Measurements from ENCODE around the gene PLEKHM3. TPM values are rescaled to one million over a fixed set of nuclear protein-coding genes. Genes with fewer than 3 reads are reported as not detected.
"Not testable (repeated sequence)": the region's sequence is repeated elsewhere in the genome, so short reads cannot be mapped to it uniquely, and the experiment has no call there.

The PLEKHM3 gene
- total RNA-seq, 1 donor from 2014 or later: 12.5 TPM

- no peak for DNase-seq (ENCODE audit: extremely low spot score, unreplicated experiment)
- no peaks in the 10 kb centered on the region for H3K36me3 Mint-ChIP-seq (ENCODE audit: unreplicated experiment)
- H3K4me1 Mint-ChIP-seq (ENCODE audit: unreplicated experiment): no peaks in the 10 kb centered on the region
- no peak overlapping the region for H3K4me3 Mint-ChIP-seq (ENCODE audit: unreplicated experiment)
- H3K9me3 Mint-ChIP-seq (ENCODE audit: unreplicated experiment): peaks cover 4% of the 10 kb centered on the region
- no peak overlapping the region for H3K27ac Mint-ChIP-seq (ENCODE audit: unreplicated experiment)
- peaks cover 28% of the 10 kb centered on the region for H3K27me3 Mint-ChIP-seq (ENCODE audit: unreplicated experiment)
- no peak for TF ChIP-seq CTCF (IDR thresholded peaks at IDR 0.05)
Measured at GRCh38 chr2:208031608-208032019, 6.3 kb upstream of the PLEKHM3 start.

- Mint-ChIP-seq H3K4me1 (ENCODE audit: unreplicated experiment) (peaks cover 14% of the 10 kb centered on the region), H3K36me3 (ENCODE audit: unreplicated experiment) (no peaks in the 10 kb centered on the region), H3K9me3 (ENCODE audit: unreplicated experiment) (no peaks in the 10 kb centered on the region), H3K27ac (ENCODE audit: unreplicated experiment) (peak overlapping the region; percentile 94), H3K27me3 (ENCODE audit: unreplicated experiment) (peaks cover 7% of the 10 kb centered on the region), H3K4me3 (ENCODE audit: unreplicated experiment) (peak overlapping the region; percentile 92)
- no peak for TF ChIP-seq CTCF (IDR thresholded peaks at IDR 0.05)
- no peak for DNase-seq (ENCODE audit: extremely low spot score, unreplicated experiment)
Measured at GRCh38 chr2:208025814-208026184, 472 bp upstream of the PLEKHM3 start.

GRCh38 chr2:208024091-208024490, 1.2 kb downstream of the PLEKHM3 start:
- peaks cover 14% of the 10 kb centered on the region for H3K4me1 Mint-ChIP-seq (ENCODE audit: unreplicated experiment)
- DNase-seq (ENCODE audit: extremely low spot score, unreplicated experiment): no peak
- H3K9me3 Mint-ChIP-seq (ENCODE audit: unreplicated experiment): no peaks in the 10 kb centered on the region
- no peaks in the 10 kb centered on the region for H3K27me3 Mint-ChIP-seq (ENCODE audit: unreplicated experiment)
- no peak for TF ChIP-seq CTCF (IDR thresholded peaks at IDR 0.05)
- H3K4me3 Mint-ChIP-seq (ENCODE audit: unreplicated experiment): no peak overlapping the region
- no peaks in the 10 kb centered on the region for H3K36me3 Mint-ChIP-seq (ENCODE audit: unreplicated experiment)
- no peak overlapping the region for H3K27ac Mint-ChIP-seq (ENCODE audit: unreplicated experiment)

GRCh38 chr2:208020253-208020652, 5.1 kb downstream of the PLEKHM3 start:
- DNase-seq (ENCODE audit: extremely low spot score, unreplicated experiment): no peak
- Mint-ChIP-seq H3K27me3 (ENCODE audit: unreplicated experiment) (no peaks in the 10 kb centered on the region), H3K4me3 (ENCODE audit: unreplicated experiment) (no peak overlapping the region)

GRCh38 chr2:208018124-208018712, 7.1 kb downstream of the PLEKHM3 start:
- H3K27me3 Mint-ChIP-seq (ENCODE audit: unreplicated experiment); DNase-seq (ENCODE audit: extremely low spot score, unreplicated experiment); H3K4me3 Mint-ChIP-seq (ENCODE audit: unreplicated experiment); H3K27ac Mint-ChIP-seq (ENCODE audit: unreplicated experiment); H3K4me1 Mint-ChIP-seq (ENCODE audit: unreplicated experiment); H3K36me3 Mint-ChIP-seq (ENCODE audit: unreplicated experiment); H3K9me3 Mint-ChIP-seq (ENCODE audit: unreplicated experiment): not testable (repeated sequence)

More at GRCh38 chr2:208020253-208020652, 5.1 kb downstream of the PLEKHM3 start:
- peaks cover 3% of the 10 kb centered on the region for H3K36me3 Mint-ChIP-seq (ENCODE audit: unreplicated experiment)
- no peaks in the 10 kb centered on the region for H3K9me3 Mint-ChIP-seq (ENCODE audit: unreplicated experiment)
- peaks cover 6% of the 10 kb centered on the region for H3K4me1 Mint-ChIP-seq (ENCODE audit: unreplicated experiment)
- no peak for TF ChIP-seq CTCF (IDR thresholded peaks at IDR 0.05)
- no peak overlapping the region for H3K27ac Mint-ChIP-seq (ENCODE audit: unreplicated experiment)

- DNase-seq (ENCODE audit: extremely low spot score, unreplicated experiment): no peak
- Mint-ChIP-seq H3K4me3 (ENCODE audit: unreplicated experiment) (no peak overlapping the region), H3K27me3 (ENCODE audit: unreplicated experiment) (no peaks in the 10 kb centered on the region), H3K27ac (ENCODE audit: unreplicated experiment) (no peak overlapping the region), H3K9me3 (ENCODE audit: unreplicated experiment) (no peaks in the 10 kb centered on the region), H3K36me3 (ENCODE audit: unreplicated experiment) (peaks cover 3% of the 10 kb centered on the region), H3K4me1 (ENCODE audit: unreplicated experiment) (peaks cover 4% of the 10 kb centered on the region)
- TF ChIP-seq CTCF (IDR thresholded peaks at IDR 0.05): no peak
Measured at GRCh38 chr2:208017721-208018120, 7.6 kb downstream of the PLEKHM3 start.
